C4-2B (cell line): Measurements from ENCODE around the gene SPC25.

Experiments used
- H3K27ac ChIP-seq: fragments of 450-650 bp; 2 replicates; pipeline ENCODE4 v1.5.1; 2017
- ZFX ChIP-seq: fragments of 450-650 bp; IDR thresholded peaks from 2 replicates; pipeline ENCODE4 v1.6.1; 2017
- TF ChIP-seq, protein P1 (sequence below): fragments of 450-650 bp; conservative IDR thresholded peaks from 2 replicates; pipeline ENCODE4 v1.5.1; 2017; ENCODE audit warnings: mild to moderate bottlenecking

SPC25 gene

GRCh38 chr2:168852481-168852880, 37.7 kb downstream of the SPC25 start:
- no peak for TF ChIP-seq ZFX
- H3K27ac ChIP-seq: no peak overlapping the region

DNA sequence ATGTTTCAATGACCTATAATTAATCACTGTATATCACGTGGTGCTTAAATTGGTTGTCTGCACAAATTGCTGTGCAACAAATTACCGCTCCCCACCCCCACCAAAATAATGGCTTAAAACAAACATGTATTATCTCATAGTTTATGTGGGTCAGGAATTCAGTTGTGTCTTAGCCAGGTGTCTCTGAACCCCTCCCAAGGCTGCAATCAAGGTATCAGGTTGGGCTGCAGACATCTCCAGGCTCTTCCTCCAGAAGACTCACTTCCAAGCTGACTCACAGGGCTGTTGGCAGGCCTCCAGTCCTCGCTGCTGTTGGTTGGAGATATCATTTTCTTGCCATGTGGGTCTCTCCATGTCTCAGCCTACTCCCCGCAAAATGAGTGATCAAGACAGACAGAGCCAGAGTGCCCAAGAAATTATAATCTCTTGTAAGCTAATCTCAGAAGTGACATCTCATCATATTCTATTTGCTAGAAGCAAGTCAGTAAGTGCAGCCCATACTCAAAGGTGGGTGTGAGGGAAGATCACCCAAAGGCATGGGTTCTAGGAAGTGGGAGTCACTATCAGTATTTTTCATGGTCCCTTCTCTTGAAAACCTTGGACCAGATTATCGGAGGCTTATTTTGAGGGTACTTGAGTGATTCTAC, 38.4 kb downstream of the SPC25 start:
- no peak overlapping the region for H3K27ac ChIP-seq
- no peak for TF ChIP-seq ZFX
- TF ChIP-seq, protein P1, sequence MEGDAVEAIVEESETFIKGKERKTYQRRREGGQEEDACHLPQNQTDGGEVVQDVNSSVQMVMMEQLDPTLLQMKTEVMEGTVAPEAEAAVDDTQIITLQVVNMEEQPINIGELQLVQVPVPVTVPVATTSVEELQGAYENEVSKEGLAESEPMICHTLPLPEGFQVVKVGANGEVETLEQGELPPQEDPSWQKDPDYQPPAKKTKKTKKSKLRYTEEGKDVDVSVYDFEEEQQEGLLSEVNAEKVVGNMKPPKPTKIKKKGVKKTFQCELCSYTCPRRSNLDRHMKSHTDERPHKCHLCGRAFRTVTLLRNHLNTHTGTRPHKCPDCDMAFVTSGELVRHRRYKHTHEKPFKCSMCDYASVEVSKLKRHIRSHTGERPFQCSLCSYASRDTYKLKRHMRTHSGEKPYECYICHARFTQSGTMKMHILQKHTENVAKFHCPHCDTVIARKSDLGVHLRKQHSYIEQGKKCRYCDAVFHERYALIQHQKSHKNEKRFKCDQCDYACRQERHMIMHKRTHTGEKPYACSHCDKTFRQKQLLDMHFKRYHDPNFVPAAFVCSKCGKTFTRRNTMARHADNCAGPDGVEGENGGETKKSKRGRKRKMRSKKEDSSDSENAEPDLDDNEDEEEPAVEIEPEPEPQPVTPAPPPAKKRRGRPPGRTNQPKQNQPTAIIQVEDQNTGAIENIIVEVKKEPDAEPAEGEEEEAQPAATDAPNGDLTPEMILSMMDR: no peak

- TF ChIP-seq, protein P1: no peak
- no peak for TF ChIP-seq ZFX
- no peak overlapping the region for H3K27ac ChIP-seq
Measured at GRCh38 chr2:168850846-168851245, 39.4 kb downstream of the SPC25 start.

- TF ChIP-seq ZFX: no peak
- TF ChIP-seq, protein P1: peak; percentile 20; the same call in 1 of the 2 replicates
- H3K27ac ChIP-seq: no peak overlapping the region
Measured at GRCh38 chr2:168849610-168850009, 40.6 kb downstream of the SPC25 start.

DNA sequence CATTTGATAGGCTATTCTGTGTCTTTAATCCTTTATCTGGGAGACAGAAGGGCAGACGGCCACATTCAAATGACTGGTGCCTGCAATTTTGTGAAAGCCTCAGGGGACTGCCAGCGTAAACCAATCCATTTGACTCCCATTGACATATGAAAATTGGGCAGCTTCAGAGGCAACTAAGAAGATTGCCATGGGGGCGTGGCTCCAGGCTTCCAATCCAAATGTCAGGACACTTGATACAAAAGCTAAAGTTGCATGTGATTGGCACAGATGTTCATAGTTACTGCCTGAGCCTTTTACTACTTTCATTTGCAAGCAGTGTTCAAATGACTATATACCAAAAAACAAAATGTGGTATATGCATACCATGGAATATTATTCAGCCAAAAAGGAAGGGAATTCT, 42.0 kb downstream of the SPC25 start:
- H3K27ac ChIP-seq: no peak overlapping the region

GRCh38 chr2:168843253-168843652, 47.0 kb downstream of the SPC25 start:
- TF ChIP-seq, protein P1: no peak
- TF ChIP-seq ZFX: no peak
- no peak overlapping the region for H3K27ac ChIP-seq

More for the DNA sequence above, 42.0 kb downstream of the SPC25 start:
- TF ChIP-seq, protein P1: no peak
- no peak for TF ChIP-seq ZFX

DNA sequence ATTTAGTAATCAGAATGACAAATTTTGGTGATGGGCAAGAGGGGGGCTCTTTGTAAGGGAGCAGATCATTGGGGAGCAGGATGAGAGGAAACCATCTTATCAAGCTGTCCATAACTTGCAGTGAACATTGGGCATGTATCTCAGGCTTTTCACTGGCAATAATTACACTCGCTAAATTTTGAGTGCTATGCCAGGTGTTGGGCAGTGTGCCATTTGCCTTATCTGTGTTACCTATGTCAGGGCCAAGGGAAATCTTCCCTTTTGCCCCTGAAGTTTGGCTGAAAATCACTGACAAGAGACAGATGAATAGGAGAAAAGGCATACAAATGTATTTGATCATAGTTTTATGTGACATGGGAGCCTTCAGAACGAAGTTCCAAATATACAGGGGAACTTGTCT, 48.8 kb downstream of the SPC25 start:
- no peak for TF ChIP-seq ZFX
- TF ChIP-seq, protein P1: no peak

GRCh38 chr2:168835969-168836368, 54.3 kb downstream of the SPC25 start:
- TF ChIP-seq, protein P1: no peak
- no peak overlapping the region for H3K27ac ChIP-seq

More for the DNA sequence above, 48.8 kb downstream of the SPC25 start:
- H3K27ac ChIP-seq: no peak overlapping the region
